Loucy (cell line): ENCODE measurements around the gene ACTBL2.
A peak's percentile ranks its signal among the peaks of the same experiment; 100 is the strongest.

Source experiments
- H2AFZ ChIP-seq: fragments of 200-600 bp; sonication (generic); 2 replicates; pipeline ENCODE4 v1.6.0; 2016; ENCODE audit warnings: antibody characterized with exemption, mild to moderate bottlenecking, low read length, moderate library complexity
- H3F3A ChIP-seq: fragments of 200-600 bp; 2 replicates; pipeline ENCODE4 v1.6.0; 2016; ENCODE audit warnings: antibody characterized with exemption, low read depth, mild to moderate bottlenecking
- H3K27me3 ChIP-seq: fragments of 200-600 bp; sonication (generic); 2 replicates; pipeline ENCODE4 v1.6.1; 2014; ENCODE audit warnings: low read length, mild to moderate bottlenecking; ENCODE audit not compliant: insufficient read depth, poor library complexity, severe bottlenecking
- H3K36me3 ChIP-seq: fragments of 200-600 bp; sonication (generic); 2 replicates; pipeline ENCODE4 v1.6.1; 2016; ENCODE audit warnings: low read length; ENCODE audit not compliant: insufficient read depth
- H3K4me1 ChIP-seq: fragments of 200-600 bp; sonication (generic); 2 replicates; pipeline ENCODE4 v1.5.1; 2014; ENCODE audit warnings: low read length, mild to moderate bottlenecking; ENCODE audit not compliant: insufficient read depth, poor library complexity, severe bottlenecking
- H3K4me2 ChIP-seq: fragments of 200-600 bp; sonication (generic); 2 replicates; pipeline ENCODE4 v1.6.0; 2014; ENCODE audit warnings: antibody characterized with exemption, low read length, low read depth, mild to moderate bottlenecking; ENCODE audit not compliant: poor library complexity, severe bottlenecking
- H3K4me3 ChIP-seq: fragments of 200-600 bp; sonication (generic); 2 replicates; pipeline ENCODE4 v1.5.1; 2014; ENCODE audit warnings: low read length, mild to moderate bottlenecking, mixed read lengths; ENCODE audit not compliant: poor library complexity, severe bottlenecking
- H3K79me2 ChIP-seq: fragments of 200-600 bp; sonication (generic); 2 replicates; pipeline ENCODE4 v1.6.1; 2014; ENCODE audit warnings: low read length; ENCODE audit not compliant: insufficient read depth
- H3K9ac ChIP-seq: fragments of 200-600 bp; sonication (generic); 2 replicates; pipeline ENCODE4 v1.6.0; 2014; ENCODE audit warnings: mild to moderate bottlenecking, low read depth, low read length, moderate library complexity; ENCODE audit not compliant: poor library complexity, severe bottlenecking
- H3K9me2 ChIP-seq: fragments of 200-600 bp; sonication (generic); replicated peaks from 2 replicates; pipeline ENCODE4 v1.6.1; 2016; ENCODE audit warnings: low read depth, low read length, mixed read lengths
- H3K9me3 ChIP-seq: fragments of 200-600 bp; sonication (generic); 2 replicates; pipeline ENCODE4 v1.6.1; 2014; ENCODE audit warnings: mild to moderate bottlenecking, antibody characterized with exemption, low read length, low read depth; ENCODE audit not compliant: insufficient read depth
- H4K20me1 ChIP-seq: fragments of 200-600 bp; sonication (generic); 2 replicates; pipeline ENCODE4 v1.6.0; 2014; ENCODE audit warnings: antibody characterized with exemption, low read length, mild to moderate bottlenecking; ENCODE audit not compliant: insufficient read depth, poor library complexity, severe bottlenecking
- EZH2phosphoT487 ChIP-seq: fragments of 200-600 bp; IDR thresholded peaks from 2 replicates; pipeline ENCODE4 v1.6.1; 2018; ENCODE audit warnings: antibody characterized with exemption, mild to moderate bottlenecking, moderate library complexity, borderline replicate concordance
- TF ChIP-seq, protein P1 (sequence below): fragments of 200-600 bp; sonication (generic); conservative IDR thresholded peaks from 2 replicates; pipeline ENCODE4 v1.5.1; 2014; ENCODE audit warnings: mild to moderate bottlenecking, antibody characterized with exemption, low read length

Gene ACTBL2

DNA sequence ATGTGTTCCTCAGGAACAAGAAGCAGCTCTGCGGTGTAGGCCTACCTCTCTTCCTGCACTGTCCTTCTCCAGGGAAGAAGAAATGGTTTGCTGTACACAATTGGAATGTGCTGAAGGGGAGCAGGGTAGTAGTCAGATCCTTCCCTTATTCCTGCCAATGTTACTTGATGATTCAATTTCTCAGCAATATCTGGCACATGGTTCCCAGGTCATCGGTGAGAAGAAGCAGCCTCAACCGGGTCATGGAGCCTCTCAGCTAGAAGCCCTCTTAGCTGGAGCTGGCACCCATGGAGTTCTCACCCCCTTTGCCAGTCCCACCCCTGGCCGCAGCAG is 36.9 kb downstream of the ACTBL2 start:
- H3K9me2 ChIP-seq = no peaks in the 10 kb centered on the region
- H3K9me3 ChIP-seq = no peaks in the 10 kb centered on the region
- no peaks in the 10 kb centered on the region for H4K20me1 ChIP-seq
- peak overlapping the region; percentile 43; the same call in 1 of the 2 replicates for H2AFZ ChIP-seq
- peak overlapping the region; percentile 6 for H3K9ac ChIP-seq
- H3K79me2 ChIP-seq = no peaks in the 10 kb centered on the region
- H3K27me3 ChIP-seq = no peaks in the 10 kb centered on the region
- peak overlapping the region; percentile 12 for H3K4me2 ChIP-seq
- no peaks in the 10 kb centered on the region for H3F3A ChIP-seq
- TF ChIP-seq EZH2phosphoT487 = no peak
- TF ChIP-seq, protein P1, sequence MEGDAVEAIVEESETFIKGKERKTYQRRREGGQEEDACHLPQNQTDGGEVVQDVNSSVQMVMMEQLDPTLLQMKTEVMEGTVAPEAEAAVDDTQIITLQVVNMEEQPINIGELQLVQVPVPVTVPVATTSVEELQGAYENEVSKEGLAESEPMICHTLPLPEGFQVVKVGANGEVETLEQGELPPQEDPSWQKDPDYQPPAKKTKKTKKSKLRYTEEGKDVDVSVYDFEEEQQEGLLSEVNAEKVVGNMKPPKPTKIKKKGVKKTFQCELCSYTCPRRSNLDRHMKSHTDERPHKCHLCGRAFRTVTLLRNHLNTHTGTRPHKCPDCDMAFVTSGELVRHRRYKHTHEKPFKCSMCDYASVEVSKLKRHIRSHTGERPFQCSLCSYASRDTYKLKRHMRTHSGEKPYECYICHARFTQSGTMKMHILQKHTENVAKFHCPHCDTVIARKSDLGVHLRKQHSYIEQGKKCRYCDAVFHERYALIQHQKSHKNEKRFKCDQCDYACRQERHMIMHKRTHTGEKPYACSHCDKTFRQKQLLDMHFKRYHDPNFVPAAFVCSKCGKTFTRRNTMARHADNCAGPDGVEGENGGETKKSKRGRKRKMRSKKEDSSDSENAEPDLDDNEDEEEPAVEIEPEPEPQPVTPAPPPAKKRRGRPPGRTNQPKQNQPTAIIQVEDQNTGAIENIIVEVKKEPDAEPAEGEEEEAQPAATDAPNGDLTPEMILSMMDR = no peak
- peaks cover 54% of the 10 kb centered on the region for H3K4me1 ChIP-seq
- H3K4me3 ChIP-seq = no peak overlapping the region
- H3K36me3 ChIP-seq = no peaks in the 10 kb centered on the region

DNA sequence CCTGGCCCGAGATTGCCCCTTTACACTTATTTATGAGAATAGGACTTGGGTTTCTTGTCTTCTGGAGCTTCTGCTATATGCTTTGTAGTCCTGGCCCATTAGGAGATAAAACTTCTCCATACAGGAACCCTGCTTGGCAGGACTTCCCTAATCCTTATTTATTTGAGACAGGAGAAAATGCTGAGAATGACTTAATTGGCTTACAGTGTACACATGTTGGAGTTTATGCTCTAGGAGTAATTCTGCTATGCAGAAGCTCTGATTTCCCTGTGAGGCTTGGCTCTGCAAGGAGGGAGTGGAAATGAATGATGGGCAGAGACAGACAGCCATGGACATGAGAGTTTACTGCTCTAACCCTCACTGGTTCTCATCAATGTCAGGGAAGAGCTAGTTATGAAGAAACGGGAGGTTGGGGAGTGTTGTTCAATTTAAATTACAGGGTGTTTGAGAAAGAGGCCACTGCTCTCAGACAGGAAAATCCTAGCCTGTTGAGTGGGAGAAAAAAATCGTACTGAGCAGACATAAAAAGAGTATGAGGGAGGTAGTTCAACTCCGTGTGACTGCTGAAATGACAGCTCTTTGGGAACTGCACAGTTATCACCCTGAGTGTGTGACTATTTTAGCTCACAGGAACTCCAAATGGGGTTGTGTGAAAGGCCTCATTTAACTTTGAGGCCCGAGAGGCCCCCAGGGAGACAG is 37.5 kb downstream of the ACTBL2 start:
- no peaks in the 10 kb centered on the region for H3K79me2 ChIP-seq
- H3K9ac ChIP-seq = peak overlapping the region; percentile 6
- peak overlapping the region; percentile 12 for H3K4me2 ChIP-seq

DNA sequence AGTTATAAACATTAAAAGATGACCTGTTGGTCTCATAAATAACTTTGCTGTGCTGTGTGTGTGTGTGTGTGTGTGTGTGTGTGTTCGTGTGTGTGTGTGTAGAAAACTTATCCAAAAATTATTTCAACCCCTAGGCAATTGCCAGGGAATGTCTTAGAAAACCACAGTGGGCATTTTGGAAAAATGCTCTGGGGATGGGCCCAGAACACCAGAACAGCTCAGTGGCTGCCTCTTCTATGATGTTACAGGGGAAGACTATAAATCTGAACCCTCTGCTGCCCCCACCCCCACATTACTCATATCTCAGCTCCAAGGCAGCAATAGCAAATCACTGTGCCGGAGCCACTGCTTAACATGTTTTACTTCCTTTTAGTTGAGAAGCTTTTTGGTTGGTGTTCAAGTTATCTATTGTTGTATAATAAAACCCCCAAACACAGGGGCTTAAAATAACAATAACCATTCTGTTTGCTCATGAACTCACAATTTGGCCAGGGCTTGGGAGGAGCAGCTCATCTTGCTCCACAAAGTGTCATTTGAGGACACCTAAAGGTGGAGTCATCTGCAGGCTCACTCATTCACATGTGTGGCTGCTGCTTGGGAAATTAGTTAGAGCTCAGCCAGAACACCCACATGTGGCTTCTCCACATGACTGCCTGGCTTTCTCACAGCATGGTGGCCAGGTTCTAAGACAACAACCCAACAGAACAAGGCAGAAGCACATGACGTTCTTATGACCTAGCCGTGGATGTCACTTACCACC is 40.4 kb downstream of the ACTBL2 start:
- peak overlapping the region; percentile 46 for H3K9ac ChIP-seq

More for the DNA sequence above, 37.5 kb downstream of the ACTBL2 start:
- Histone ChIP-seq H3K9me3 (no peaks in the 10 kb centered on the region), H2AFZ (peak overlapping the region; percentile 43; the same call in 1 of the 2 replicates), H3F3A (no peaks in the 10 kb centered on the region), H3K36me3 (no peaks in the 10 kb centered on the region), H4K20me1 (no peaks in the 10 kb centered on the region), H3K4me3 (no peak overlapping the region), H3K27me3 (no peaks in the 10 kb centered on the region), H3K4me1 (peaks cover 49% of the 10 kb centered on the region), H3K9me2 (no peaks in the 10 kb centered on the region)
- TF ChIP-seq EZH2phosphoT487 = no peak
- TF ChIP-seq, protein P1 = no peak

More for the DNA sequence above, 40.4 kb downstream of the ACTBL2 start:
- H3K79me2 ChIP-seq = no peaks in the 10 kb centered on the region
- TF ChIP-seq EZH2phosphoT487 = no peak
- TF ChIP-seq, protein P1 = no peak
- peak overlapping the region; percentile 48; the same call in 1 of the 2 replicates for H2AFZ ChIP-seq
- H4K20me1 ChIP-seq = no peaks in the 10 kb centered on the region
- H3K4me3 ChIP-seq = peak overlapping the region; percentile 51
- no peaks in the 10 kb centered on the region for H3K36me3 ChIP-seq
- H3F3A ChIP-seq = no peaks in the 10 kb centered on the region; the same call in 1 of the 2 replicates
- H3K4me1 ChIP-seq = peaks cover 49% of the 10 kb centered on the region
- H3K9me2 ChIP-seq = no peaks in the 10 kb centered on the region
- no peaks in the 10 kb centered on the region for H3K9me3 ChIP-seq
- H3K27me3 ChIP-seq = no peaks in the 10 kb centered on the region
- H3K4me2 ChIP-seq = peak overlapping the region; percentile 65
